Epidermal melanocyte (primary cell): ENCODE measurements around the gene SLC17A5.
A peak's percentile ranks its signal among the peaks of the same experiment; 100 is the strongest.
"Not testable (repeated sequence)": the region's sequence is repeated elsewhere in the genome, so short reads cannot be mapped to it uniquely, and the experiment has no call there.

Experiments used
- DNase-seq: peaks from one replicate; pipeline ENCODE4 v3.0.0; 2011; ENCODE audit warnings: low spot score; ENCODE audit not compliant: insufficient read length

Gene SLC17A5

DNA sequence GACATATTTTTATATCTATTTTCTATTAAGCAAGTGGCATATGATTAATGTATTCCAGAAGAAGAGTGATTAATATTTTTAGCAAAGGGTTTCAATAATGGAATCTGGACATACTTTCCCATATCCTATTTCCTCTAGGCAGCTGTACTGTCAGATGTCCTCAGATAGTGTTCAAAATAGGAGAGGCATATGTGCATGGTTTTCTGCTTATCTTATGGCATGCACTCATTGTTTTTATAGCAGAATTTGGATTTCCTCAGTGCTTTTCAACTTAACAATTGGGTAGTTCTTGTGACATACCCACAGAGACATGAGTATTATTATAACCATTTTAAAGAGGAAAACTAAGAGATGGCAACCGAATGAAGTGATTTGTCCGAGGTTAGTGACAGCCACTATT lies 12.6 kb upstream of the SLC17A5 start:
- no peak for DNase-seq

DNA sequence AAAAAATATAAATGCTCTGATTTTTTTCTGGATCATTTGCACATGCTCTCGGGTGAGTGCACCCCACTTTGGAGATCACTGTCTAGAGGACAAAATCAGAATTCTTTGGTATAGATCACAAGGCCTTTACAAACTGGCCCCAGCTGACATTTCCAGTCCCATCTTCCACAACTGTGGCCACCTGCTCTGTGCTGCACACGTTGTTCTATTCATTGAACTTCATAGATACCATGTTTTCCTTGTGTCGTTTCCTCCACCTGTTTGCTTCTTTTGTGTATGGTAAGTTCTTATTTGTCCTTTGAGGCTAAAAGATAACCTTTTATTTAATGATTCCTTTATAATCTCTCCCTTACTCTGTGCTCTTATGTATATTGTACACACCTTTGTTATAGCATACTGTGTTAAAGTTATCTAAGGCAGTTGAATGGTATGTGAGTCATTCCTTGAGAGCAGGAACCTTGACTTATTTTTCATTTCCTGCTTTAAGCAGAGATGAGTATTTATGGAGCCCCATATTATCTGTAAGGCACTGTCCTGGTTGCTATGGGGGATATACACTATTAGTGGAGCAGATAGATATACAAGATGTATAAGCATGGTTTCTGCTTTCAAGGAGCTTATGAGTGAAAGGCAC lies 12.0 kb upstream of the SLC17A5 start:
- no peak for DNase-seq

DNA sequence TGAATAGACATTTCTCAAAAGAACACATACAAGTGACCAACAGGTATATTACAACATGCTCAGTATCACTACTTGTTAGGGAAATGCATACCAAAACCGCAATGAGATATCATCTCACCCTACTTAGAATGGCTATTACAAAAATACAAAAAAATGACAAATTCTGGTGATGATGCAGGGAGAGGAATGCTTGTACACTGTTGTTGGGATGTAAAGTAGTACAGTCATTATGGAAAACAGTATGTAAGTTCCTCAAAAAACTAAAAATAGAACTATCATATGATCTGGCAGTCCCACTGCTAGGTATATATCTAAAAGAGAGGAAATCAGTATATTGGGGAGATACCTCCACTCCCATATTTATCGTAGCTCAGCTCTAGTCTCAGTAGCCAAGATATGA lies 10.9 kb upstream of the SLC17A5 start:
- no peak for DNase-seq

DNA sequence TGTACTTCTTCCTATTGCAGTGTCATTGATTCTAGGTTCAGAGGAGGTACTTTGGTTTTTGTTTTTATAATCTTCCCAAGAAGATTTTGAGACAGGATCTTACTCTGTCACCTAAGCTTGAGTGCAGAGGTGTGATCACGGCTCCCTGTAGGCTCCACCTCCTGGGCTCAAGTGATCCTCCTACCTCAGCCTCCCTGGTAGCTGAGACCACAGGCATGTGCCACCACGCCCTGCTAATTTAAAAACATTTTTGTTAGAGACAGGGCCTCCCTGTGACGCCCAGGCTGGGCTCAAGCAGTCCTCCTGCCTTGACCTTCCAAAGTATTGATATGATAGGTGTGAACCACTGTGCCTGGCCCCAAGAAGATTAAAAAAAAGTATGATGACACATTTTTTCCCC lies 3.4 kb upstream of the SLC17A5 start:
- DNase-seq, result no peak

DNA sequence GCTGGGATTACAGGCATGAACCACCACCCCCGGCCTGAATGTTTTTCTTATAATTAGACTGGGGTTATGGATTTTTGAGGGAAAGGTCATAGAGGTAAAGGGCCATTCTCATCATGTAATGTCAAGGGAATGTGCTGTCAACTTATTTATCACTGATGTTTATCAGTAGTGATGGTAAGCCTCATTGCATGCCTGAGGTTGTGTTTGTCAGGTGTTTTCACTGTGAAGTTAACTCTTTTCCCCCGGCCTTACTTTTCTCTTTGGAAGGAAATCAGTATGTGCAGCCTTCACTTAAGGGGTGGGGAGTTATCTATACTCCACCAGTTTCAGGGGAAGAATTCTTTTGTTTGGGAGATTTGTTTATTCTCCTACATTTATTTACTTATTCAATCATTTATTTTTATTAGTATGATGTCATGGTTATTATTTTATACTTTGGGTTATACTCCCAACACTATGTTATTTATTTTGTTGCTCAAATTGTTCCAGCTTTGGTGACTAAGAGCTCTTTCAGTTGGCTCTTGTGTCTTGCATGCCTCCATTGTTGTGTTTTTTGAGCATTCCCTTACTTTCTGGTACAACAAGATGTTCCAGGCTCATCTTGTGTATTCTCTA lies 2.8 kb upstream of the SLC17A5 start:
- no peak for DNase-seq

DNA sequence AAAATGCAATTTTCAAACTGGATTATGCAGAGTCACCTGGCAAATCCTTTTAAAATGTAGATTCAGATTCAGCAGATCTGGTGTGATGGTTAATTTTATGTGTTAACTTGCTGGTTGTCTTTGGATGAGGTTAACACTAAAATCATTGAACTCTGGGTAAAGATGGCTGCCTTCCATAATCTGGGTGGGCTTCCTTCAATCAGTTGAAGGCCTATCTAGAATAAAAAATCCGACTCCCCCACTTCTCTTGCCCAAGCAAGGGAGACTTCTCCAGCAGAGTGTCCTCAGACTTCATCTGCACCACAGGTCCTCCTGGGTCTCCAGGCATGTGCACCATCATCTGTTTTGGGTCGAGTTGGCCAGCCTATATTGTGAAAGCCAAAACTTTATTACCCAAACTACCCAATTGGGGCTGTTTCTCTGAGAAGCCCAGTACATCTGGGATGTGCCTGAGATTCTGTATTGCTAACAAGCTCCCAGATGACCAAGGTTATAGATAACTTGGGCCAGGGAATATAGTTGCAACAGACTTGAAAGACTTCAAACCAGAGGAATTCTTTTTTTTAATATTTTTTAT lies 1.6 kb upstream of the SLC17A5 start:
- DNase-seq, result no peak

DNA sequence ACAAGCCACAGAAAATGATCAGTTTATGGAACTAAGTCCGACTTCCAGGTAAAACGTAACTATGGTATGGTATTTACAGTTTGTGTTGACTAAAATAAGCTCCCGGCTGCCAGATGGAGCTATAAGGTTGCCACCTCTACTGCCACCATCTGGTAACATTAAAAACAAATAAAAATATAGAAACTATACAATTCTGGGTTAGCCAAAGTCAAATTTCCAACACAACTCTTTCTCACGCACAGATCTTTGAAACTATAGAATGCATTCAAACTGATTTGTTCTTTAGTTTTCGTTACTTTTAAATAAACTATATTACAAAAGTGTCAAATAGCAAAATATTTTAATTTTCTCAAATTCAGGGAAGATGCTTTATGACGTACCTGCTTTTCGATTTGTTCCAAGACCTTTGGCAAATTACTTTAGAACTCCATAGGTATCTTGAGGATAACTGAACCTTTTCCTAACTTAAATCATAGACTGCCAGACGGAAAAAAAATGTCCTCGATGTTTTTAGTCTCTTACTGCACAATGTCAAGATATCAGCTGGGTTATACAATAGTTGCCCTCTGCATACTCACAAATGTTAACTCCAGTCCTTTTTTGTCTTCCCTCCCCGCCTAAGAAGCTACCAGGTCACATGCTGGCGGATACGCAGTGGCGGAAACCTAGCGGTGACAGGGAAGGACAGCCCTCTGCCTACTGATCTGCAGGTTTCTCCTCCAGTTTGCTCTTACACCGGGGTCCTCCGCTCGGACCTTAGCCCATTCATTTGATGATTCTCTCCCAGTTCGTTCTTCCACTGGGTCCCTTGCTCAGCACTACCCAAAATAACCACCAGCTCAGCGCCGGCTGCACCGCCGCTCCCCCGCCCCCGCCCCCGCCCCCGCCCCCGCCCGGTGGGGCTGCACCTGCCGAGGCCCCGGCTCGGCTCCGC lies 888 bp downstream of the SLC17A5 start:
- peak; percentile 69 for DNase-seq

DNA sequence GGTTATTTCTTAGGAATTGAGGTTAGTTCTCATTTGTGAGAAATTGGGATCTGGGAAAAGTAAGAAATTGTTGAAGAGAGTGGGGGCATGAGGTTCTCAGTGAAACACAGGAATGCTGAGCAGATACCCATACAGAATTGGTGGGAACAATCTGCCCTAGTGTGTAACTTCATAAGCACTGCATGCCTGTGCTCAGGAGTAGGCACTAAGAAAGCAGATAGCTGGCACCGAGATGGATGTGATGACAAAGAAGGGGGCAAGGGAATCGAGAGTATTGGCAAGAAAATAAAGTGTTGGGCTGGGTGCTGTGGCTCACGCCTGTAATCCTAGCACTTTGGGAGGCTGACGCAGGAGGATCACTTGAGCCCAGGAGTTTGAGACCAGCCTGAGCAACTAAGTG lies 4.0 kb downstream of the SLC17A5 start:
- DNase-seq, result no peak

DNA sequence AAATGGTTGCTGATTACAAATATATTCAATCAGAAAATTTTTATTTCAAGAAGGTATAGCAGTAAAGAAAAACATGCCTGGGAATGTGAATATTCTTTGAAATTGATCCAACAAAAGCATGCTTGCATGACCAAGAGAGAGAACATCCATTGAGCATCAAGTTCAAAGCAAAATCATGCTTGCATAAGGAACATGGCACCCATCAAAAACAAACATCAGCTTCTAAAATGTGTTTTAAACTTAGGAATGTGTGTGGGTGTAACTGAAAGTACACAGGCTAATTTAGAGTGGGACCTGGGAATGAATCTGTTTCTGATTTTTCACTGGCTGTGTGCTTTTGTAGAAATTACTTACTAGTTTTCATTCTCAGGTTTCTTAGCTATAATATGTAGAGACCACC lies 5.6 kb downstream of the SLC17A5 start:
- no peak for DNase-seq

DNA sequence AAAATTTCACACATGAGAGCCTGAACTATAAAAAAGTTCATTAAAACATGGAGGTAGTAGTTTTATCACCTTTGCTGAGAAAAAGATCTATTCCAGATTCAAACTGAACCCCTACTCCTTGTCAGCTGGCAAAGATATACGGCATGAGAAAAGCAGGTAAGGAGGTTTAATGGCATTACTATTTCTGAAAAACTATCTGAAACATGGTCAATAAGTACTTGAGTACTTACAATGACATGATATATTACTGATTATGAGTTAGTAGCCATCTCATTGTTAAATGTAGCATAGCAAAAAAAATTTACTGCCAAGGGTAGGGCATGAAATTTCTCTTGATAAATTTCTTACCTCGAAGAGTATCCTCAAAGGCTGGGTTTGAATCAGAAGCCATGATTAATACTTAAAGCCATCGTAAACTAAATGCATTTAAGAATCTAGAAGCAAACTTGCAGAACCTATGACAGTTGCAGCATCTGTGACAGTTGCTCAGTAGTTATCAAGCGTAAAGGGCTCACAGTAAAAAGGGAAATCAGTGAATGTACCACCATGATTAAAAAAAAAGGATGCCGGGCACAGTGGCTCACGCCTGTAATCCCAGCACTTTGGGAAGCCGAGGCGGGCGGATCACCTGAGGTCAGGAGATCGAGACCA lies 8.7 kb downstream of the SLC17A5 start:
- DNase-seq, result no peak

DNA sequence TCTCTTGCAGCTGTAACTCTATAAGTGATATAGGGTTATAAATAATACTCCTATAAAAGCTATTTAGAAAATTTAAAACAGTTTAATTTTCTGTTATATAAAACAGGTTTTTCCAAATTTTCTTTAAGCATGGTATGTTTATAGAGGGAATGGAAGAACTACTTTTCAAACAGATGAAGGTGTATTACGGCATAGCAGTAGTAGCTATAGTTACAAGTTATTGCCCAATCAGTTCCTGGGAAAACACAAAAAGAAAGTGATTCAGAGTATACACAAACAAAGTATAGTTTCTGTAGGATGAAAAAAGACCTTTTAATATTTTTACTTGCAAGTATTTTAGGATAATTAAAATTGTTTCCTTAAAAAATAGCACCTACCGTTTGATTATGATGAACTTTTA lies 9.8 kb downstream of the SLC17A5 start:
- no peak for DNase-seq

DNA sequence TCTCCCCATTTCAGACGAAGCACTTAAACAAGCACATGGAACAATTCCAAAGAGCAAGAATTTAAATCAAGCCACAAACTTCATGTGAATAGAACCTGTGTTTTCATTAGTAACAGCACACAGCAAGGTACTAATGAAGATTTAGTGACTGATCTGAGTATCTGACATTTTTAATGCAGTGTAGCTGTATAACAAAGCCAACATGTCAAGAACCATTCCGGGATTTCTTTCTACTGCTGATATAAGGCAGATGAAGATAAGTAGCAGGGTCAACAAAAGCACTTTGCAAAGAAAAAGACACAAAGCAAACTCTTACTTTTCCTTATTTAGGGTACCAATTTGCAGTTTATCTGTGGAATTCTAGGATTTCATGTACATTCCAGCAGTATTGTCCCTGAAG lies 11.3 kb downstream of the SLC17A5 start:
- DNase-seq, result no peak

DNA sequence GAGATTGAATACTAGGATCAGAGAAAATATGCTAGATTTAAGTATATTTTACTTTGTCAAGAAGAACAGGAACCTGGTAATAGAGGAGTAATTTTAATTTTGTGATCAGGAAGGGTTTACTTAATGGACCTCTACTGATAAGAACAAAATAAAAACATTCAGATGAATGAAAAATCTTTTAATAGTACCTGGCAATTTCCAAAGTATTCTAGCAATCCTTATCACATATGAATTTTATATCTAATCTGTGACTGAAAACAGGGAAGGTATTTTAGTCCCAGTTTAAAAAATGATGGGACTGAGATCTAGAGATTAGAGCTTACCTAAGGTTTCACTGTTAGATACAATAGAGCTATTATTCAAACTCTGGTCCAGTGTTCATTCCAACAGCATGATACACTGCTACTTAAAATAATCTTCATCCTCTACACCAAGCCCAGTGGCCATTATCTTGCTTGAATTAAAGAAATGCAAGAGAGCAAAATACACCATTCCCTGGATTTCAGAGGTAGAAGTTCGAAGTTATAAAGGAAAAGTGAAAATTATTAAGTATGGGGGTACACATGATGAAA lies 13.5 kb downstream of the SLC17A5 start:
- DNase-seq, result no peak

DNA sequence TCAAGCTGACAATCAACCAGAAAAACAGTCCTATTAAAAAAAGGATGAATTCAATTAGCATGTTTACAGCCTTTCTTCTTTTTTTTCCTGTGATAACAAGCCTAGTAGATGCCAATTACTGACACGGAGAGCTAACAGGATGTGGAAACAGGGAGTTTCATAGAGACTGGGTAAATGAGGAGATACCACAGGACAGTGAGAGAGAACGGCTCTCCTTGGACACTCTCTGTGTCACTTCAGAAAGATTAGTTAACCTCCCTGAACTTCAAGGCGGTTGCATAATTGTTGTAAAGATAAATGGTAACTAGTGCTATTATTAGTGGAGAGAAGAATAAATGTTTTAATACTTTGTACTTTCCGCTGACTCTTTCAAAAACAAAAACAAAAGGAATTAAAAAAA lies 14.8 kb downstream of the SLC17A5 start:
- DNase-seq, result no peak

DNA sequence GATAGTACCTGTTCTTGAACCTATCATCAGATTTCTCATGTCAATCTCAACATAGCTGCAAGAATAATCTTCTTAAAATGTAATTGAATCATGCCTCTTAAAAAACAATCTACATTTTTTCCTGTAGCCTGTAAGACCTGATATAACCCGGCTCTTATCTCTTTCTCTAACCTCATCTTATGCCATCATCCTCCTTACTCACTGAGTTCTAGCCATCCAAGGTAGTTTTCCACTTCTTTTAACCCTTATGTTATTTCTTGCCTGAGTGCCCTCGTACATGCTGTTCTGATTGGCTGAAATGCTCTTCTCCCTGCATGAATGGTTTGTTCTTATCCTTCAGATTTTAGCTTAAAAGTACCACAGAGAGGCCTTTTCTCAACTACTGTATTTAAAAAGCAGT lies 16.4 kb downstream of the SLC17A5 start:
- DNase-seq, result no peak

DNA sequence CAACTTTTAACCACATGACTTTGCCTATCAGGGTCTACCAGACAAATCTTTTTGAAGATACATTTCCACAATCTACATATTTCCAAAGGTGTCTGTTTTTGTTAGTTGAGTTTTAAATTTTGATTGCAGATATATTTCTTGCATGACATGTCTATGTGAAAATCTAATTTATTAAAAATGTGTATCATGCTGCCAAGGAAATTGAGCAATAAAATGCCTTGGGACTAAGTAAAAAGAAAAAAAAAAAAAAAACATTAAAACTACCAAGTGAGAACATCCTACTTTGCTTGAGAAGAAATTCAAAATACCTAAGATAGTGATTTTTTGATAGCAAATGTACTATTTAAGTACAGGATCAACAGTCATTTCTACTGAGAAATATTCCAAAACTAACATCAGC lies 17.7 kb downstream of the SLC17A5 start:
- DNase-seq, result no peak

DNA sequence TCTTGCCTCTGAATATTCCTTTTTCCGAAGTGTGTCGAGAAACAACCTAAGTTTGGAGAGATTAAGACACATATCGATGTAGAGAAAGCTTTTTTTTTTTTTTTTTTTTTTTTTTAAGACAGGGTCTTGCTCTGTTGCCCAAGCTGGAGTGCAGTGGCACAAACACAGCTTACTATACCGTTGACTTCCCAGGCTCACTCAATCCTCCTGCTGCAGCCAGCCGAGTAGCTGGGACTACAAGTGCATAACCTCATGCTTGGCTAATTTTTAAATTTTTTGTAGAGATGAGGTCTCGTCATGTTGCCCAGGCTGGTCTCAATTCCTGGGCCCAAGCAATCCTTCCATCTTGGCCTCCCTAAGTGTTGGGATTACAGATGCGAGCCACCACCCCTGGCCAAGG lies 21.4 kb downstream of the SLC17A5 start:
- no peak for DNase-seq

DNA sequence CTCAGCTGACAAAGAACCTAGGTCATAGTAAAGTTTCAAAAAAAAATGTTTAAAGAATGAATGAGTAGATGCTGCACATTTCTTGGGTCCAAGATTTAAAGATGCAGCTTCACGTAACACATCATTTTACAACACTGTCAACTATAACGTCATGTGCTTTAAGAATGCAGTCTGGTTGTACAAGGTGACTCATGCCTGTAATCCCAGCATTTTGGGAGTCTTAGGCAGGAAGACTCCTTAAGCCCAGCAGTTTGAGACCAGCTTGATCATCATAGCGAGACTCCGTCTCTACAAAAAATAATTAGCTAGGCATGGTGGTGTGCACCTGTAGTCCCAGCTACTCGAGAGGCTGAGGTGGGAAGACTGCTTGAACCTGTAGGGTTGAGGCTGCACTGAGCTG lies 21.9 kb downstream of the SLC17A5 start:
- no peak for DNase-seq

DNA sequence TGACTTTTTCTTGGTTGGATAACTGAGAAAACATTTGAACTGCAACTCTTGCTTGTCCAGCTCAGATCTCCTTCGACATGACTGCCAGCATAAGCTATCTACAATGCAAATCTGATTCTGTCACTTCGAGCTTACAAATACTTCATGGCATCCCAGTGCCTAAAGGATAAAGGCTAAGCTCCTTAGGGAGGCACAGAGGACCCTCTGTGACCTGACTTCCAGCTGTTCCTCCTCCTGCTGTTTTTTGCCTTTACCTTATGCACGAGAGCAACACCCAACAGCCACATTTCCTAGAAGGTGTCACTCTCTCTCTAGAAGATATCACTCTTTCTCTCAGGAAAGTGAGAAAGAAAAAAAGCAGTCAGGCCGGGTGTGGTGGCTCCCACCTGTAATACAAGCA lies 23.4 kb downstream of the SLC17A5 start:
- DNase-seq, result no peak

DNA sequence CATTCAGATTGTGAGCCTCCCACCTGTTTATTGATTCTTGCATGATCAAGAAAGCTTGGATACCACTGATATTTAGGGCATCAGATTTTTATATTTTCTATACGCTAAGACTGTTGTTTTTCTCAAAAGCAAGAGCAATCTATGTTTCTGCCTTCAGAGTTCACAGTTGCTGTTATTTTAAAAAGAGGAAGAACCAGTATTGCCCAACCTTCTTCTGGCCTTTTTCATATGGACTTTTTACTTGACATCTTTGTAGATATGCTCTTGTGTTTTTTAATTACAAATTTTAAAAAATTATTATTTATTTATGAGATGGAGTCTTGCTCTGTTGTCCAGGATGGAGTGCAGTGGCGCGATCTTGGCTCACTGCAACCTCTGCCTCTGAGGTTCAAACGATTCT lies 28.9 kb downstream of the SLC17A5 start:
- DNase-seq, result no peak

DNA sequence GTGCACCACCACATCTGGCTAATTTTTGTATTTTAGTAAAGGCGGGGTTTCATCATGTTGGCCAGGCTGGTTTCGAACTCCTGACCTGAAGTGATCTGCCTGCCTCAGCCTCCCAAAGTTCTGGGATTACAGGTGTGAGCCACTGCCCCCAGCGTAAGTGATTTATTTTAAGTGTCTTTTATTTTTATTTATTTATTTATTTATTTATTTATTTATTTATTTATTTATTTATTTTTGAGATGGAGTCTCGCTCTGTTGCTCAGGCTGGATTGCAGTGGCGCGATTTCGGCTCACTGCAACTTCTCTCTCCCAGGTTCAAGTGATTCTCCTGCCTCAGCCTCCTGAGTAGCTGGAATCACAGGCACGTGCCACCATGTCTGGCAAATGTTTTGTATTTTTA lies 30.3 kb downstream of the SLC17A5 start:
- DNase-seq, result not testable (repeated sequence)
